GM19035 (cell line): ENCODE data around the gene ORAI3.

Experiments used
- ATAC-seq: cut with Tn5 transposase; IDR thresholded peaks from one replicate; pipeline ENCODE4 v1.9.1; 2021; ENCODE audit not compliant: unreplicated experiment

ORAI3 gene

DNA sequence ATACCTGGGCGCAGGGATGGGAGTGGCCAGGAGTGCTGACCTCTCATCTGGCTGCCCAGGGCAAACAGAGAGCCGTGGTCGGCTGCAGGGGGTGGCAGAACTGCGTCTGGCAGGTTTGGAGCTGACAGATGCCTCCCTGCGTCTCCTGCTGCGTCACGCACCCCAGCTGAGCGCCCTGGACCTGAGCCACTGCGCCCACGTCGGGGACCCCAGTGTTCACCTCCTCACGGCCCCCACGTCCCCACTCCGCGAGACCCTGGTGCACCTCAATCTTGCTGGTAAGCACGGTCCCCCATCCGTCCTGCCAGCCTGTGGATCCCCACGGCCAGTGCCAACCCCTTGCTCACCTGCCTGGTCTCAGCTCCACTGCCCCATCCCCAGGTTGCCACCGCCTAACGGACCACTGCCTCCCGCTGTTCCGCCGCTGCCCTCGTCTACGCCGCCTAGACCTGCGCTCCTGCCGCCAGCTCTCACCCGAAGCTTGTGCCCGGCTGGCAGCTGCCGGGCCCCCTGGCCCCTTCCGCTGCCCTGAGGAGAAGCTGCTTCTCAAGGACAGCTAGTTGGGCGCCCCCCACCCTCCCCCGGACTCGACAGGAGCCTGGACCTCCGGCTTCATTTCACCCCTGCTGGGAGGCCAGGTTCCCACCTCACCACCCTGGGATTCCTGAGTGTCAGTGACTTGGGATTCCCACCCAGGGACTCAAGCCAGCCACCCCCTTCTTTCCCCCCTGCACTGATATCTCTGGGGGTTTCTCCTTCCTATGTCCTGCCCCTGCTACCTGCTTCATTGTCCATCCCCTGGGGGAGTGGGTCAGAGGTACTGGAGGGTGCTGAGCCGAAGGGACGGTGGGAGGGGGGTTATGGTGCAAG lies 2.0 kb upstream of the ORAI3 start:
- ATAC-seq = no peak

DNA sequence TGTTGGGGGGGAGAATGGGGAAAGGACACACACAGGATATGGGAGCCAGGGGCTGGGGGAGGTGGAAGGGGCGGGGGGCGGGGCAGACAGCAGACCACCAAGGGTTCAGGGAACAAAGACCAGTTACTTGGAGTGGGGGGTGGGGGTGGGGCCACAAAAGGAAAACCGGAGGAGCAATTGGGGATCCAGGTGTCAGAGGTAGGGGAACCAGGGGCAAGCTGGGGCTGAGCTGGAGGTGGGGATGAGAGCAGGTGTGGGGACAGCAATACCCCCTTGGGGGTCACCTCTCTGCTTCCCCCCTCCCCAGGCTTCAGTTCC lies 1.4 kb upstream of the ORAI3 start:
- no peak for ATAC-seq

DNA sequence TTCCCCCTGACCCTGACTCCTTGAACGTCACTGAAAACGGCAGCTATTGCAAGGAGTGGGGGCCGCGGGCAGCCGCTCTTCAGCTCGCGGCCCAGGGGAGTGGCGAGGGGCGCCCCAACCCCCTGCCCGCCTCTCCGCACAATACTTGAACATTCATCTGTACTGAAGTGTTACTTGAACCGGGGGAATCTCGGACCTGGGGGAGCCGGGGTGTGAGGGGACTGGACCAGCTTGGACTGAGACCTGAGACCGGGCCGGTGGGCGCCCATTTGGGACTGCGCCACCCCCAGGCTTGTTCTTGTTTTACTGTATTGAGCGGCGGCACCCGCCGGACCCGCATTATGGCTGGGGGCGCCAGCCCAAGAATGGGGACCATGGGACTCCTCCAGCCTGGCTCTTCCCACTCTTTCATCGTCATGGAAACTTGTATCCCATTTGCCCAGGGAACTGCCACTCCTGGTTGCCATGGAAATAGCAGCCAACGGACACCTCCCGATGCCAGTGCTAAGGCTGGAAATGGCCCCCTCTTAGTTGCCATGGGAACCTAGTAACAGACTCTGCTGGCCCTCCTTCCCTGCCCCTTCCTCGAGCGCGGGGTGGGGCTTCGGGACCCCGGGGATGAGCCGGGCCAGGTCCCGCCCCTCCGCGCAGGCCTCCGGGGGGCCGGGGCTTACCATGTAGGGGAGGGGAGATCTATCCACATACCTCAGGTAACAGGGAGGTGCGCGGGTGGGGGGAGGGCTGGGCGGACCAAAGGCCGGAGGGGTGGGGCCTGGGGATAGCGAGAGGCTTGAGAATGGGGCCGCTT lies 805 bp upstream of the ORAI3 start:
- no peak for ATAC-seq

DNA sequence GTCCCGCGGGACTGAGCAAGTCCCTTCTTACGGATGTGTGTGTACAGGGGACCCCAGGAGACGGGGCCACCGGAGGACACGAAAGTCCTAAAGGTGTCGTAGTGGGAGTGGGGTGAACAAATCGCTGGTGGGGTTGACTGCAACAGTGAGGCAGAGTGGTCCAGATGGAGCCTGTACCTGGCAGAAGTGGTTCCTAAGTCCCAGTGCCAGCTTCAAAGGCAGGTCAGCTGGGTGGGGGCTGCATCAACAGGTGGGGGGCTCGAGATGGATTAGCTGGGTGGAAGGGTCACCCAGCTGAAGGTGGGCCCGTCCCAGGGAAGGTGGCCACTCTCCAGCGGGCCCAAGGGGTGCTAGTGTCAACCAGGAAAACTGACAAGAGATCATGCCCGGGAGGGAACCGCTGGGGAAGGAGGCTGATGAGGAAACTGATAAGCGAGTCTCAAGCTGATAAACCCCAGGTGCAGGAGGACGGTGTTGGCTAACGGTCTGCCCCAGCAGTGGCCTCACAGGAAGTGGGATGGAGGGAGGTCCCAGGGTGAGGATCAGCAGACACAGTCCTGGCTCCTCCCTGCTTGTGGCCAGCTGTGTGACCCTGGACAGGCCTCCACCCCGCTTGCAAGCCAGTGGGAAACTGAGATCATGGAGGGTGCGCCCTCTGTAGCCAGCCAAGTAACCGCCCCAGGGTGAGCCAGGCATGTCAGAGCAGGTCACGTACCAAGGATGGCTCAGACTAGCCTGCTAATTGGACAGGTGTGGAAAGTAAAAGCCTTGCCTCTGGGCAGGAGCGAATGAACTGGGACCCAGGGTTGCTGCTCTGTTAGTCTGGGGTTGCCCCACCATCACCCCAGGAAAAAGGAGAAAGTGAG lies 1.0 kb downstream of the ORAI3 start:
- ATAC-seq = peak; percentile 50

DNA sequence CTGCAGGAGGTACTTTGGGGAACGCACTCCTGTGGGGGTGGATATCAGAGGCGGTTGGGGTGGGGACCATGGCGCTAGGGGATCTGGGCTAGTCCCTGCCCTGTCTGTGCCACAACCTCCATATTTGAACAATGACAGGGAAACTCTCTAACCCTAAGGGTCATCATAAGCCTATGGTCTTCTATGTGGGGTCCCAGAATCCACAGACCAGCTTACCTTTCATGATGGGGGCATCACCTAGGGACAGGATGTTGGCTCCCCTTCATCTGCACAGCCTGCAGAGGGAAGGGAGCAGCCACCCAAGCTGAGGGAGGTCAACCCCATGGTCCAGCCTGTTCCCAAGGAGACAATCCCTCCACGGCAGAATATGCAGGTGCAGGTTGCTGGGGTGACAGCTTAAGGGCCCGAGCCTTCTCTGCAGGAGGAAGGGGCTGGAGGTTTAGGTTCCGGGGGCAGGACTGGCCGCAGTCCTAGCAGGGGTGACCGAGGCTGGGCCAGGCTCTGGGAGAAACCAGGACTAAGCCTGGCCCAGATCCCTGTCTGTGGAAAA lies 1.7 kb downstream of the ORAI3 start:
- no peak for ATAC-seq

DNA sequence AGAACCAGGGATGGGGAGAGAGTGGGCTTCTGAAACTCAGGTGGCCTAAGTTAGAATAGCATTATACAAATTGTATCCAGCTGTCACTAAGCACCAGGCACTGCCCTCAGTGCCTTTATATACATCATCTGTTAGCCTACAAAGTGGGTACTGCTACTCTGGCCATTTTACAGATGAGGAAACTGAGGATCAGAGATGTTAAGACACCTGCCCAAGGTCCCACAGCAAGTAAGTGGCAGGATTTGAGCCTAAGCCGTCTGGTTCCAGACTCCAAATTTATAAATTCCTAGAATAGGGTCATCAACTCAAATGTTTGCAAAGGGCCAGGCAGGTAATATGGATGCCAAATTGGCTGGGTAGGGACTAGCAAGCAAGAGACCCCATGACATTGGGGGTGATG lies 2.3 kb downstream of the ORAI3 start:
- ATAC-seq = no peak

DNA sequence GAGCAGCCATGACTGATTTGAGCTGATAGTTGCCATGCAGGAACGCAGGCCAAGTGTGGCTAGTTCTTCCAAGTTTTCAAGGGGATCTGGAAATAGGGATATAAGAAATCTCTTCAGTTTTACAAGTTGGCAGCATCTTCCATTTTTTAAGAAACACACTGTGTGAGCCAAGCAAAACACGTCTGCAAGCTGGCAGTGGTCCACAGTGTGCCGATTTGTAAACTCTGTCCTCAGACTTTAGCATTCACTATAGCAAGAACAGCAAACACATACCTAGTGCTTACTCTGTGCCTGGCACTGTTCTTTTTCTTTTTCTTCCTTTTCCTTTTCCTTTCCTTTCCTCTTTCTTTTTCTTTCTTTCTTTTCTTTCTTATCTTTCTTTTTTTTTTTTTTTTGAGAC lies 2.9 kb downstream of the ORAI3 start:
- no peak for ATAC-seq

DNA sequence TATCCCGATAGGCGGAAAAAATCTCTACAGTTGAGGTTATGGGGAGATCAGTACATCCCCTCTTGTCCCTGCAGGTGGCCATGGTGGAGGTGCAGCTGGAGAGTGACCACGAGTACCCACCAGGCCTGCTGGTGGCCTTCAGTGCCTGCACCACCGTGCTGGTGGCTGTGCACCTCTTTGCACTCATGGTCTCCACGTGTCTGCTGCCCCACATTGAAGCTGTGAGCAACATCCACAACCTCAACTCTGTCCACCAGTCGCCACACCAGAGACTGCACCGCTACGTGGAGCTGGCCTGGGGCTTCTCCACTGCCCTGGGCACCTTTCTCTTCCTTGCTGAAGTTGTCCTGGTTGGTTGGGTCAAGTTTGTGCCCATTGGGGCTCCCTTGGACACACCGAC lies 4.2 kb downstream of the ORAI3 start:
- ATAC-seq = no peak

DNA sequence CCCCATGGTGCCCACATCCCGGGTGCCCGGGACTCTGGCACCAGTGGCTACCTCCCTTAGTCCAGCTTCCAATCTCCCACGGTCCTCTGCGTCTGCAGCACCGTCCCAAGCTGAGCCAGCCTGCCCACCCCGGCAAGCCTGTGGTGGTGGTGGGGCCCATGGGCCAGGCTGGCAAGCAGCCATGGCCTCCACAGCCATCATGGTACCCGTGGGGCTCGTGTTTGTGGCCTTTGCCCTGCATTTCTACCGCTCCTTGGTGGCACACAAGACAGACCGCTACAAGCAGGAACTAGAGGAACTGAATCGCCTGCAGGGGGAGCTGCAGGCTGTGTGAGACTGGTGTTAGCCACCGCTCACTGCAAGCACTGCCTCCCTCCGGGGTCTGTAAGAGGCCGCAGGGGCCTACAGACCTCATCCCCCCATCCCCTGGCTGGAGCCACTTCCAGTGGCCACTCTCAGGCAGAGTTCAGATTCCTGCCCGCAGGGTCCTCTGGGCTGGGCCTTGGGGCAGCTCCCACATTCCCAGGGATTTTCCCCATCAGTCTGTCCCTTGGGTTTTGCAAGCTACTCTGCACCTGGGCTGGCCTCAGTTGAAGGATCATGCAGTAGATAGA lies 4.8 kb downstream of the ORAI3 start:
- ATAC-seq = no peak

DNA sequence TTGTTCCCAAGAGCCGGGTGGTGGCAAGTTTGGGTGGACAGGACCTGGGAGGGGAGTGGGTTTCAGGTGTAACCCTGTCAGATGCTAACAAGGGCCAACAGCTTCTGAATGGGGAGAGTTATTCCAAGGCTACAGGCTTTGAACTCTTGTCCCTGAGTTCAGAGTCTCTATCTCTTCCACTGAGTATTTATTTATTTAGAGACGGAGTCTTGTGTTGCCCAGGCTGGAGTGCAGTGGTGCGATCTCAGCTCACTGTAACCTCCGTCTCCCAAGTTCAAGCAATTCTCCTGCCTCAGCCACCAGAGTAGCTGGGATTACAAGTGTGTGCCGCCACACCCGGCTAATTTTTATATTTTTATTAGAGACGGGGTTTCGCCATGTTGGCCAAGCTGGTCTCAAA lies 6.1 kb downstream of the ORAI3 start:
- no peak for ATAC-seq

DNA sequence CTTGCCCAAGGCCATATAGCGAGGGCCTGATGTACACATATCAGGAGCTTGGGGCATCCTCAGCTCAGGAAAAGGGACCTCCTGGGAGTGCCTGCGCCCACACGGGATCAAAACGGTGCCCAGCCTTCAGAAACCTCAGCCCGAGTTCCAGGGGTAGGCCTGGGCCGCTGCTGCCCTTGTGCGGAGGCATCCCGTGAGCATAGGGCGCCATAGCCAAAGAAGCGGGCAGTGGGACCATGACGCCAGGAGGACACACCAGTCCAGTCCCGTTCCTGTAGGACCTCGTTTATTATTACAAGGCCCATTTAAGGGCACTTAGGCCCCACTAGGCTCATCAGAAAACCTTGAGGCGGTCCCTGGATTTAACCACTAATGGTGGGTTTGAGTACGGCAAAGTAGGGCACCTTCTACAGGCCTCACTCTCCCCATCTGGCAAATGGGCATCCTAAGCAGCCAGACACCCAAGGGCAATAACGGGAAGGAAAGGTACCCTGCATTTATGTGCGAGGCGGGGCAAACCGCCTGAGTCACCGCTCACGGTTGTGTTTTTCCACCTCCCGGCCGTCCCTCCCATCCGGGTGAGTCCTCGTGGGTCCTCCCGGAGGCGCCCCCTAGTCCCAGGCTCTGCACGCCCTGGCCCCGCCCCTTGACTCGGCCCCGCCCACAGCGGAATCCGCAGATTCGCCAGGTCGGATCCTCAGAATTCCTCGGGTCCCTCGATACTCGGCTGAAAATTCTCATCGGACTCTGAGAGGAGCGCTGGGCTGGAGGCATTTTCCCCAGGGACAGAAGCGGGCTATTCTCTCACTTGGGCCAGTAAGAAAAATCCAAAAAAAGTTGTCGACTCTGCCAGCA lies 8.0 kb downstream of the ORAI3 start:
- ATAC-seq = peak; percentile 46

DNA sequence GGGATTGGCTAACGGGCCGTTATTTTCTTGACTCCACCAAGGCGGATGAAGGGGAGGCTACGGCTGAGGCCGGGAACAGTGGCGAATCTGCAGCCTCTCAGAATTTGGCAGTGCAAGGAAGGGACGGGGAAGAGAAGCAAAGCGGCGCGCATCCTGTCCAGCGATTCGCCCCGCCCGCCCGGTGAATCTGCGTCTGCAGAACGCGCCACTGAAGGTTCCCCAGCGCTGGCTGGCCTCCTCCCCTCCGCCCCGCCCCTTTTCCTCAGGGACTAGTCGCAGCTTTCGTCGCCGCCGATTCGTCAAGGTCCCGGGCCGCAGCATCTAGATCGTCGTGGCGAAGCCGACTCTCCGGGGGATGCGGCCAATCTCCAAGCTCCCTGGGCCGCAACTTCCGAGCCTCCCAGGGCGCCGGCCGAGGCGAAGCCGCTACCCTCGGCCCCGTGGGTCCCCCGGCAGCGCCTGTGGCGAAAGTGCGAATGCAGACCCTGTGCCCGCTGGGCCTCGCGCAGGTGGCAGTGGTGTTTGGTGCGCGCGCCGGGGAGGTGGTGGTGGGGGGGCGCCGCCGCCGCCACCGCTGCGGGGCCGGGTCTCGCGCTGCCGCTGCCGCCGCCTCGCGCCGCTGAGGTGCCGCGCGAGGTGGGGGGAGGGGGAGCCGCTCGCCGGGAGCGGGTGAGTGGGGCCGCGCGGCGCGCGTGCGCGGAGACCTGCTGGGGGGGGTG lies 8.7 kb downstream of the ORAI3 start, which contains the start of gene SETD1A:
TSS of gene SETD1A (plus strand) at position 299 of the 719 bp plus-strand sequence. CDS start 978 bp downstream, outside the sequence.
- ATAC-seq = peak; percentile 76

DNA sequence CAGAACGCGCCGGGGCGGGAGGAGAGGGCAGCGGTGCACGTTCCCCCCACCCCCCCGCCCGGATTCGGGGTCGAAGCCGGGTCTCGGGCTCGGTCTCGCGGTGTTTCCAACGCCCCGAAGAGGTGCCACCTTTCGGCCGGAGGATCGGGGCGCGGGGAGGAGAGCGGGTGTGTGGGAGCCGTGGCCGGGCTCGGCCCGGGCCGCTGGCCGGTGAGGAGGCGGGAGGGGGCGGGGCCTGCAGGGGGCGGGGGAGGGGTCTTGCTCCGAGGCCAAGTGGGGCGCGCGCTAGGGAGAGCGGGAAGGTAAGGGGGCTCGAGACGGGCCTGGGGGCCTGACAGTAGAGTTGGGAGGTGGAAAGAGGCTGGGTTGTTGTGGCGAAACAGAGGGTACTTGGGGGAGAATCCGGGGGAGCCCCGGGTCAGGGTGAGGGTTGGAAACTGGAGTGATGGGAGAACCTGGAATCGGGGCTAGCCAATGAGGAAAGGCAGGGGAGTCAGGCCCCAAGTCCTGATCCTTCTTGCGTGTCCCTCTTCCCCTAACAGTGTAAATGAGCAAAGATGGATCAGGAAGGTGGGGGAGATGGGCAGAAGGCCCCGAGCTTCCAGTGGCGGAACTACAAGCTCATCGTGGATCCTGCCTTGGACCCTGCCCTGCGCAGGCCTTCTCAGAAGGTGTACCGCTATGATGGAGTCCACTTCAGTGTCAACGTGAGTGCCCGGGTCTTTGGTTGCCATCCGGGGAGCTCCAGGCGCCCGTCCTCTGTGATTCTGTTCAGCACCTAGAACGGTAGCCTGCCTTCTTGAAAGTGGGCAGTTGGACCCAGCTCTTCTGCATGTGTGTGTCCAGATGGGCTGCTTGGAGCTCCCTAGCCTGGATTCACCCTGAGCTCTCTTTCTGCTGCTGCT lies 9.6 kb downstream of the ORAI3 start:
- ATAC-seq = peak; percentile 30

DNA sequence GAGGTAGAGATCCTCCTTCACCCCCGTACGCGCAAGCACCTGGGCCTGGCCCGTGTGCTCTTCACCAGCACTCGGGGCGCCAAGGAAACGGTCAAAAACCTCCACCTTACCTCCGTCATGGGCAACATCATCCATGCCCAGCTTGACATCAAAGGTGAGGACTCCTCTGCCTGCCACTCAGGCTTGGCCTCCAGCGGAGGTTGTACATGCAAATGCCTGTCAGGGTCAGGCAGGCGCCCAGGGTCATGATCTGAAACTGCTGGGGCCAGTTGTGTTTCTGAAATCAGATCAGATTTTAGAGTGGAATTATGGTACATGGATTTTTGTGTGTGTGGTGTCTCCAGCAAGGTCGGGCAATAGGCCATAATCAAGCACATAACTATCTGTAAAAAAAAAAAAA lies 12.5 kb downstream of the ORAI3 start:
- ATAC-seq = no peak

DNA sequence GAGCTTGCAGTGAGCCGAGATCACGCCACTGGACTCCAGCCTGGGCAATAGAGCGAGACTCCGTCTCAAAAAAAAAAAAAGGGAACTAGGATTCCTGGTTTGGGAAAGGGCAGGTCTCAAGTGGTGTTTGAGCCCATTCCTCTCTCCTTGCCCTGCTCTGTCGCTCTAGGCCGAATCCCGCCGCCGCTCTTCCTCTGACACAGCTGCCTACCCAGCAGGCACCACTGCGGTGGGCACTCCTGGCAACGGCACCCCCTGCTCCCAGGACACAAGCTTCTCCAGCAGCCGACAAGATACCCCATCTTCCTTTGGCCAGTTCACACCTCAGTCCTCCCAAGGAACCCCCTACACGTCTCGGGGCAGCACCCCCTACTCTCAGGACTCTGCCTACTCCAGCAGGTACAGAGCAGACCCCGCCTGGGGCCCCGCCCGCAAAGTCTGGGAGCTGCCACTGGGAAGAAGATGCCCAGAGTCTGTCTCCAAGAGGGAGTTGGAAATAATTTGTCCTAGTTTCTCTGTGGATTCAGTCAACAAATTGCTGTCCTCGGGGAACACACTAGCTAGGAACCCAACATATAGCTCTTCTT lies 15.2 kb downstream of the ORAI3 start:
- ATAC-seq = no peak

DNA sequence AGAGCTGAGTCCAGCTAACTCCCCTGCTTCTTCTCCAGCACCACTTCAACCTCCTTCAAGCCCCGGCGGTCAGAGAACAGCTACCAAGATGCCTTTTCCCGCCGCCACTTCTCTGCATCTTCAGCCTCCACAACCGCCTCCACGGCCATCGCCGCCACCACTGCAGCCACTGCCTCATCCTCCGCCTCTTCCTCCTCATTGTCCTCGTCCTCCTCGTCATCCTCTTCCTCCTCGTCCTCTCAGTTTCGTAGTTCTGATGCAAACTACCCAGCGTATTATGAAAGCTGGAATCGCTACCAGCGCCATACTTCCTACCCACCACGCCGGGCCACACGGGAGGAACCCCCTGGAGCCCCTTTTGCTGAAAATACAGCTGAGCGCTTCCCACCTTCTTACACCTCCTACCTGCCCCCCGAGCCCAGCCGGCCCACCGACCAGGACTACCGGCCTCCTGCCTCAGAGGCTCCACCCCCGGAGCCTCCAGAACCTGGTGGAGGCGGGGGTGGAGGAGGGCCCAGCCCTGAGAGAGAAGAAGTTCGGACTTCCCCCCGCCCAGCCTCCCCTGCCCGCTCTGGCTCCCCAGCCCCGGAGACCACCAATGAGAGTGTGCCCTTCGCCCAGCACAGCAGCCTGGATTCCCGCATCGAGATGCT lies 15.8 kb downstream of the ORAI3 start:
- no peak for ATAC-seq

DNA sequence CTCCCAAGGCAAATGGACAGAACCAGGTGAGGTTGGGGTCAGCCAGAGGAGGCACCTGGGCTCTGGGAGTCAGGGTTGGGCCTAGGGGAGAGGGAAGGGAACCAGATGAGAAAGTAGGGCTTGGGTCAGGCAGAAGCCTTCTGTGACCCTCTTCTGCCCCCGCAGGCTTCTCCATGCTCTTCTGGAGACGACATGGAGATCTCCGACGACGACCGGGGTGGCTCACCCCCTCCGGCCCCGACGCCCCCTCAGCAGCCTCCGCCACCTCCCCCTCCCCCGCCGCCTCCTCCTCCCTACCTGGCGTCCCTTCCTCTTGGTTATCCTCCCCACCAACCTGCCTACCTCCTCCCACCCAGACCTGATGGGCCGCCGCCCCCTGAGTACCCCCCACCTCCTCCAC lies 16.6 kb downstream of the ORAI3 start:
- ATAC-seq = no peak
